RKO (cell line): ENCODE data around the gene HES4.
"Not testable (repeated sequence)": the region's sequence is repeated elsewhere in the genome, so short reads cannot be mapped to it uniquely, and the experiment has no call there.

Experiments used
- DNase-seq: peaks from one replicate; pipeline ENCODE4 v3.0.0-alpha.2; 2016; ENCODE audit warnings: low spot score

The HES4 gene

GRCh38 chr1:1017397-1018320 is 17.8 kb upstream of the HES4 start:
- not testable (repeated sequence) for DNase-seq

- DNase-seq: no peak
Observed at GRCh38 chr1:1014799-1015681, 15.1 kb upstream of the HES4 start.

- DNase-seq: peak; percentile 79
Observed at GRCh38 chr1:1013922-1014648, 14.2 kb upstream of the HES4 start.

GRCh38 chr1:1013105-1013921 is 13.4 kb upstream of the HES4 start, which contains the start of gene ISG15:
Gene ISG15 (plus strand): TSS chr1:1013497. CDS start chr1:1013574, 77 bp downstream.
- DNase-seq: peak; percentile 91

- not testable (repeated sequence) for DNase-seq
Observed at GRCh38 chr1:1012736-1013104, 12.8 kb upstream of the HES4 start.

- DNase-seq: no peak
Observed at GRCh38 chr1:1011396-1011949, 11.6 kb upstream of the HES4 start.

GRCh38 chr1:1010131-1010530 is 10.2 kb upstream of the HES4 start:
- DNase-seq: not testable (repeated sequence)

- DNase-seq: peak; percentile 42
Observed at GRCh38 chr1:1006305-1007159, 6.6 kb upstream of the HES4 start.

GRCh38 chr1:1005774-1006304 is 5.9 kb upstream of the HES4 start:
- no peak for DNase-seq

GRCh38 chr1:1004780-1005697 is 5.1 kb upstream of the HES4 start:
- no peak for DNase-seq

GRCh38 chr1:1004420-1004779 is 4.5 kb upstream of the HES4 start:
- no peak for DNase-seq

- no peak for DNase-seq
Observed at GRCh38 chr1:1003618-1004419, 3.9 kb upstream of the HES4 start.

GRCh38 chr1:1001057-1001783 is 1.3 kb upstream of the HES4 start:
- peak; percentile 54 for DNase-seq

- peak; percentile 93 for DNase-seq
Observed at GRCh38 chr1:1000357-1001056, 610 bp upstream of the HES4 start.

GRCh38 chr1:998995-999724 is 737 bp downstream of the HES4 start:
- DNase-seq: peak; percentile 52

GRCh38 chr1:998745-998994 is 1.2 kb downstream of the HES4 start:
- no peak for DNase-seq
